PC-9 (cell line): ENCODE results near the gene SHCBP1. TPM values are rescaled to one million over a fixed set of nuclear protein-coding genes. Genes with fewer than 3 reads are reported as not detected.
"Not testable (repeated sequence)": the region's sequence is repeated elsewhere in the genome, so short reads cannot be mapped to it uniquely, and the experiment has no call there.

Experiments
- BruUV-seq: library from RNA; stranded (reverse); fragments of 400-500 nt; replicated peaks from 2 replicates; lab custom pipeline; 2021; lab: Mats Ljungman, UMichigan
- CTCF ChIA-PET: fragments of 300-600 bp; sonication (Branson Sonifier 250); formaldehyde crosslinking; loops from one replicate; lab custom pipeline; 2022; ENCODE audit warnings: antibody characterized with exemption; lab: Charles Lee
- POLR2A ChIA-PET: fragments of 300-600 bp; sonication (Branson Sonifier 250); formaldehyde crosslinking; loops from one replicate; lab custom pipeline; 2022; ENCODE audit warnings: antibody characterized with exemption; ENCODE audit not compliant: unreplicated experiment; lab: Charles Lee
- DNase-seq, 2 experiments: peaks; one replicate each; pipeline versions ENCODE4 v3.0.0 to v3.0.0-alpha.2; 2015 to 2022; ENCODE audit warnings: mixed read lengths in 1 of 2
- H2AFZ ChIP-seq: fragments of 200-600 bp; sonication (generic); 2 replicates; pipeline ENCODE4 v1.8.1; 2017; ENCODE audit warnings: antibody characterized with exemption
- H3F3A ChIP-seq: fragments of 200-600 bp; sonication (generic); 2 replicates; pipeline ENCODE4 v1.8.1; 2017; ENCODE audit warnings: antibody characterized with exemption, mild to moderate bottlenecking, low read depth; ENCODE audit not compliant: insufficient read depth
- H3K27ac ChIP-seq: fragments of 200-600 bp; sonication (generic); 2 replicates; pipeline ENCODE4 v1.6.1; 2016; ENCODE audit warnings: mixed run types
- H3K27me3 ChIP-seq: fragments of 200-600 bp; sonication (generic); 2 replicates; pipeline ENCODE4 v1.6.1; 2016; ENCODE audit warnings: low read depth, mixed run types; ENCODE audit not compliant: insufficient read depth
- H3K36me3 ChIP-seq: fragments of 200-600 bp; sonication (generic); 2 replicates; pipeline ENCODE4 v1.6.1; 2016; ENCODE audit warnings: low read depth, mixed run types
- H3K4me1 ChIP-seq: fragments of 200-600 bp; sonication (generic); replicated peaks from 2 replicates; pipeline ENCODE4 v1.6.1; 2016; ENCODE audit warnings: mixed run types; ENCODE audit not compliant: insufficient read depth
- H3K4me2 ChIP-seq: fragments of 200-600 bp; sonication (generic); 2 replicates; pipeline ENCODE4 v1.6.1; 2017; ENCODE audit warnings: mixed run types
- H3K4me3 ChIP-seq: fragments of 200-600 bp; sonication (generic); 2 replicates; pipeline ENCODE4 v1.6.1; 2016; ENCODE audit warnings: mixed run types
- H3K79me2 ChIP-seq: fragments of 200-600 bp; sonication (generic); 2 replicates; pipeline ENCODE4 v1.6.1; 2017; ENCODE audit warnings: low read depth, mixed run types
- H3K9me2 ChIP-seq: fragments of 200-600 bp; sonication (generic); 2 replicates; pipeline ENCODE4 v1.8.1; 2017; ENCODE audit warnings: mild to moderate bottlenecking; ENCODE audit not compliant: insufficient read depth
- H3K9me3 ChIP-seq: fragments of 200-600 bp; sonication (generic); 2 replicates; pipeline ENCODE4 v1.8.1; 2016; ENCODE audit warnings: low read depth; ENCODE audit not compliant: insufficient read depth
- H4K20me1 ChIP-seq: fragments of 200-600 bp; sonication (generic); 2 replicates; pipeline ENCODE4 v1.8.1; 2017; ENCODE audit not compliant: insufficient read depth
- CTCF ChIP-seq: fragments of 200-600 bp; sonication (generic); conservative IDR thresholded peaks from 2 replicates; pipeline ENCODE4 v1.6.1; 2017; ENCODE audit warnings: mixed run types, antibody characterized with exemption, mild to moderate bottlenecking, moderate library complexity
- EZH2 ChIP-seq: fragments of 200-600 bp; sonication (generic); IDR thresholded peaks from 2 replicates; pipeline ENCODE4 v1.8.0; 2017; ENCODE audit warnings: antibody characterized with exemption, low read depth
- intact Hi-C: fragments of 100-400 bp; cut with micrococcal nuclease; formaldehyde crosslinking; loops from one replicate; pipeline ENCODE4 v1.10.0; 2022; ENCODE audit not compliant: unreplicated experiment
- total RNA-seq: library from RNA; stranded (reverse); gene quantifications from 2 replicates; pipeline ENCODE4 v1.2.3, GENCODE V29; 2021

SHCBP1 gene
- total RNA-seq, 1 experiment from 2014 or later = 19.3 TPM

GRCh38 chr16:46629331-46630219 lies 8.4 kb upstream of the SHCBP1 start:
- H3K79me2 ChIP-seq = no peaks in the 10 kb centered on the region
- peak; percentile 21 to 48 for DNase-seq
- intact Hi-C loops = no loop called here
- peak overlapping the region; percentile 72 for H2AFZ ChIP-seq
- no peaks in the 10 kb centered on the region for H3K9me3 ChIP-seq
- peak overlapping the region; percentile 71 for H3K4me2 ChIP-seq
- CTCF ChIA-PET = interaction anchor here (0.6 kb wide), 2 partner anchors 352 to 395 kb away, joined by 4 to 9 read pairs; no protein-coding TSS in a partner anchor
- H3F3A ChIP-seq = no peaks in the 10 kb centered on the region
- TF ChIP-seq CTCF (peak; percentile 60; the same call in 1 of the 2 replicates), EZH2 (no peak)
- no peak overlapping the region; the same call in 1 of the 2 replicates for H3K4me3 ChIP-seq
- no peaks in the 10 kb centered on the region for H3K36me3 ChIP-seq
- no peaks in the 10 kb centered on the region for H3K4me1 ChIP-seq
- no peaks in the 10 kb centered on the region for H4K20me1 ChIP-seq
- no peaks in the 10 kb centered on the region for H3K9me2 ChIP-seq
- no peak overlapping the region for H3K27ac ChIP-seq
- H3K27me3 ChIP-seq = no peaks in the 10 kb centered on the region; the same call in 1 of the 2 replicates
- no TSS peak for BruUV-seq
- POLR2A ChIA-PET = no interaction called here

GRCh38 chr16:46627746-46628145 lies 6.6 kb upstream of the SHCBP1 start:
- ChIA-PET CTCF (no interaction called here), POLR2A (no interaction called here)
- Histone ChIP-seq H3K27ac (no peak overlapping the region), H4K20me1 (no peaks in the 10 kb centered on the region), H2AFZ (no peak overlapping the region), H3K9me2 (no peaks in the 10 kb centered on the region), H3F3A (no peaks in the 10 kb centered on the region), H3K4me1 (no peaks in the 10 kb centered on the region), H3K4me3 (no peak overlapping the region), H3K36me3 (no peaks in the 10 kb centered on the region), H3K4me2 (no peak overlapping the region), H3K9me3 (no peaks in the 10 kb centered on the region), H3K27me3 (no peaks in the 10 kb centered on the region), H3K79me2 (no peaks in the 10 kb centered on the region)
- peak in 1 of 2 experiments; percentile 35 for DNase-seq
- intact Hi-C loops = no loop called here
- BruUV-seq = no TSS peak
- TF ChIP-seq EZH2 = no peak
- no peak for TF ChIP-seq CTCF

GRCh38 chr16:46626681-46627080 lies 5.5 kb upstream of the SHCBP1 start:
- intact Hi-C loops, H3F3A ChIP-seq, H3K27me3 ChIP-seq, POLR2A ChIA-PET, H3K4me1 ChIP-seq, H3K27ac ChIP-seq, H3K4me2 ChIP-seq, DNase-seq, H3K79me2 ChIP-seq, CTCF ChIA-PET, H4K20me1 ChIP-seq, H3K4me3 ChIP-seq, H3K9me3 ChIP-seq, BruUV-seq, H3K36me3 ChIP-seq, H2AFZ ChIP-seq, H3K9me2 ChIP-seq: not testable (repeated sequence)

GRCh38 chr16:46624862-46625261 lies 3.7 kb upstream of the SHCBP1 start:
- H3K79me2 ChIP-seq, intact Hi-C loops, BruUV-seq, H2AFZ ChIP-seq, DNase-seq, H3K27ac ChIP-seq, H4K20me1 ChIP-seq, H3K27me3 ChIP-seq, POLR2A ChIA-PET, H3K9me3 ChIP-seq, CTCF ChIA-PET, H3K36me3 ChIP-seq, H3F3A ChIP-seq, H3K4me2 ChIP-seq, H3K9me2 ChIP-seq, H3K4me3 ChIP-seq: not testable (repeated sequence)
- peaks cover 11% of the 10 kb centered on the region; the same call in 1 of the 2 replicates for H3K4me1 ChIP-seq

- H4K20me1 ChIP-seq, intact Hi-C loops, H3K9me3 ChIP-seq, H3K4me2 ChIP-seq, H3K27me3 ChIP-seq, H3K27ac ChIP-seq, H3K9me2 ChIP-seq, H2AFZ ChIP-seq, H3K4me3 ChIP-seq, CTCF ChIA-PET, H3K36me3 ChIP-seq, POLR2A ChIA-PET, H3F3A ChIP-seq, H3K79me2 ChIP-seq, BruUV-seq, DNase-seq: not testable (repeated sequence)
- peaks cover 11% of the 10 kb centered on the region; the same call in 1 of the 2 replicates for H3K4me1 ChIP-seq
These were observed 2.5 kb upstream of the SHCBP1 start for GRCh38 chr16:46623707-46624106.
